DLD1 (cell line): ENCODE results near the gene SLC7A1.

Source experiments
- in situ Hi-C: cut with HindIII; loops from 2 replicates; pipeline ENCODE4 v1.10.0; 2017; ENCODE audit warnings: low sequenced_read_pairs

The SLC7A1 gene

GRCh38 chr13:29562786-29563438 lies 32.6 kb downstream of the SLC7A1 start:
- in situ Hi-C loops = no loop called here

DNA sequence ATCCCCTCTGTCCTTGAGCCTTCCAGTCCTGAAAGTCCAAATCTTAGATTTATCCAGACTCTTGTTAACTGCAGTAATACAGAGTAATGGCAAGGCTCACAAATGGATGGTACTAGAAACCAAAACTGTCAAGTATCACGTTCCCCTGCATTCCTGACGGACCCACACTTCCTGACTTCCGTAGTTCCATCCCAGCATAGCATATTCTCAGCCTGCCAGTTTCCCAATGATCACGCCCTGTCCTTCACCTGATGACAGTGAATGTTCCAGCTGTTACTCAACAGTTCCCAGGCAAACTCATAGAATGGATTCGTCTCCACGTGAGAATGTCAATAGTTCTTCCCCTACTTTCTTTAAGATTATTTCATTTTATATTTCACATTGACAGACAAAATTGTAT lies 33.6 kb downstream of the SLC7A1 start:
- in situ Hi-C loops = no loop called here

DNA sequence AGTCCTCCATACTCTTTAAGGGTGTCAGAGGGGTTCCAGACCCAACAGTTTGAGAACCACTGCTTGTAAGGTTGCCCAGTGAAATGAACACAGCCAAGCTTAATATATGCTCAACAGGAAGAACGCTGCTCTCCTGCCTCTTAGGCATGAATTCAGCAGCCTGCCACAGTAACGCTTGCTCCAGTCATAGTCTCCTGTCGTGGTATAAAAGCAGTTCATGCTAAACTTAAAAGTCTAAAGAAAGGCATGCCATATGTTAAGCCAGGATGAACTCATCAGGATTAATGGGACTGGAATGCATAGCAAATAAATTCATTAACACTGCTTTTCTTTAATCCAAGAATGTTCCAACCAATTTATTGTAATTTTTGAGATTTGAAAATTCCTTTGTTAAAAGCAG lies 38.7 kb downstream of the SLC7A1 start:
- in situ Hi-C loops = no loop called here

- in situ Hi-C loops = no loop called here
Observed at GRCh38 chr13:29551214-29551613, 44.3 kb downstream of the SLC7A1 start.

DNA sequence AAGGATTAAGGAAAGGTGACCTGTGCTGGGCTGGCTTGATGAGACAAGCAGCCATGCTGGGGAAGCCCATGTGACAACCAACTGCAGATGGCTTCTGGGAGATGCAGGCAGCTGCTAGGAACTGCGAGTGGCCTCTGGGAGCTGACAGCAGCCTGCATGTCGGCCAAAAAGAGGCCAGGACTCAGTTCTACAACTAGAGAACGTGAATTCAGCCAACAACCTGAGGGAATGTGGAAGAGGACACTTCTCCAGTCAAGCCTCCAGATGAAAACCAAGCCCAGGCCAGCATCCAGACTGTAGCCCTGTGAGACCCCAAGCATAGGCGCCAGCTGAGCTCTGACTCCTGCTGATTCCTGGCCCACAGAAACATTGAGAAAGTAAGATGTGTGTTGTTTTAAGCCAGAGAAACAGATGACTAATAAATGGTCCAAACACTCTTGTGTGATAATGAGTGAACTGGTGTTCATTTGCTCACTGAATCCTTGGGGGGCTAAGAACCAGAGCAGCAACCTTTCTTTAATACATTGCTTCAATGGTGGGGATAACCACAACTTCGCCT lies 45.0 kb downstream of the SLC7A1 start:
- in situ Hi-C loops = no loop called here

- in situ Hi-C loops = no loop called here
Observed at GRCh38 chr13:29548722-29549121, 46.8 kb downstream of the SLC7A1 start.

DNA sequence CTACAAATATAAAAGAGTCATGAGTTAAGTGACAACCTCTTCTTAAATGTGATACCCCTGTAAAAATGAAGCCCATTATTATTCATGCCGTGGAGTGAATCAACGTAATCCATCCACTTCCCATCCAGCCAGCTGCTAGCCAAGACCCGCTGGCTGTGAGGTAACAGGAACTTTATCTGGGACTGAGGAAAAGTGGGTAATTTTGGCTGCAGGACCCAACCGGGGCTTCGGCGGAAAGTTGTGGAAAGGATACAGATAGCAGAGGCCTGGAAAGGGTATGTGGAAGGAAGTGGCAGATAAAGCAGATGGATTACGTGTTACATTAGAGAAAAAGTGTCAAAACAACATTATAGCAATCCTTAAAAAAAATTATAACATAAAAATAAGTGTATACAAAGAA lies 48.3 kb downstream of the SLC7A1 start:
- in situ Hi-C loops = no loop called here

- in situ Hi-C loops = no loop called here
Observed at GRCh38 chr13:29546662-29547061, 48.8 kb downstream of the SLC7A1 start.

DNA sequence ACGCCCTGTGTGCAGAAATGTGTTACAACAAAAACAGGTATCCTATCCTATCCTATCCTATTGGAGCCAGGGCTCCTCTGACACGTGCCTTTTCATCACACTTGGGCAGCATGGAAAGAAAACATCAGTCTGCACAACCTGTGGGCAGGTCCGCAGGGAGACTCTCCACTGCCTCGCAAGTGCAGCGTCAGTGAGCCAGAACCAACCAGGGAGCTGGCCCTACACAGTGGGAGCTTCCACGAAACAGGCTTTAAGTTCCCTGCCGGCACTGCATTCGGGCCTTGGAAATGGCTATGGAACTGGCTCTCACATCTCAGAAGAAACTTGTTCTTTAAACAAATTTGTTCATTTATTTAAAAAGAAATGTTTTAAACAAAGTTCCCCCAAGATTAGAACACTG lies 49.5 kb downstream of the SLC7A1 start:
- in situ Hi-C loops = no loop called here

DNA sequence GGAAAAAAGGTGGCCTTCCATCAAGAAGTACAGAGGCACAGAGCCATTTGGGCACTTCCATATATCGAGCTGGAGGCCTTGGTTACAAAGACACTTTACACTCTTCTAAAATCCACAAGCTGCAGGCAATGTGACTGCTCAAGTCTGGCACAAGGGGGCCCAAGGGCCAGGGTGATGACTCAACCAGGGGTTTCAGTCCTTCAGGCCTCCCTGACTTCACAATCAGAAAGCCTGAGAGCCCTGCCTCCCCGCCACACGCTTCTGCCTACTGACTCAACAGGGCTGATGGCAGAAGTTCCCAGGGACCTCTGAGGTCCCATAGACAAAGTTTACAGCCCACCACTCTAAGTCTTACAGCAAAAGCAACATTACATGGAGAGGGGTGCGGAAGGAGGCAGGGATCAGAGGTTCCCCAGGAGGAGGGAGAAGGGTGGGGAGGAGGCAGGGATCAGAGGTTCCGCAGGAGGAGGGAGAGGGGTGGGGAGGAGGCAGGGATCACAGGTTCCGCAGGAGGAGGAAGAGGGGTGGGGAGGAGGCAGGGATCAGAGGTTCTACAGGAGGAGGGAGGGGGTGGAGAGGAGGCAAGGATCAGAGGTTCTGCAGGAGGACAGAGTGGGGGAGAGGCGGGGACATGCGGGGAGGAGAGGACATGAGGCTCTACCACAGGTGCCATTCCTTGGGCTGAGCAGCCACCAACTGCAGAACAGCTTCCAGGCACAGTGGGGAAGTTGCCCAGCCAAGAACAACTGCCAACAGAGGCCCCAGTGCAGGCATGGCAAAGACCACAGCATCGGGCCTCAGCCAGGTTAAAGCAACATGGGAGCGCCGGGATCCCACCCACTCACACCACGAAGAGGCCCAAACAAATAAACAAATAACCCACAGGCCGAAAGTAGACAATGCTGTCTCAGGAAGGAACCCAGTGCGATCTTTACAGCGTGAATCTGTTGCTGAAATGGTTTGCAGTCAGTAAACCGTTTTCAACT lies 52.0 kb downstream of the SLC7A1 start:
- in situ Hi-C loops = no loop called here

- in situ Hi-C loops = no loop called here
Observed at GRCh38 chr13:29542381-29542780, 53.1 kb downstream of the SLC7A1 start.

- in situ Hi-C loops = no loop called here
Observed at GRCh38 chr13:29541400-29541799, 54.1 kb downstream of the SLC7A1 start.

GRCh38 chr13:29540799-29541198 lies 54.7 kb downstream of the SLC7A1 start:
- in situ Hi-C loops = no loop called here

- in situ Hi-C loops = no loop called here
Observed at GRCh38 chr13:29540334-29540733, 55.2 kb downstream of the SLC7A1 start.

DNA sequence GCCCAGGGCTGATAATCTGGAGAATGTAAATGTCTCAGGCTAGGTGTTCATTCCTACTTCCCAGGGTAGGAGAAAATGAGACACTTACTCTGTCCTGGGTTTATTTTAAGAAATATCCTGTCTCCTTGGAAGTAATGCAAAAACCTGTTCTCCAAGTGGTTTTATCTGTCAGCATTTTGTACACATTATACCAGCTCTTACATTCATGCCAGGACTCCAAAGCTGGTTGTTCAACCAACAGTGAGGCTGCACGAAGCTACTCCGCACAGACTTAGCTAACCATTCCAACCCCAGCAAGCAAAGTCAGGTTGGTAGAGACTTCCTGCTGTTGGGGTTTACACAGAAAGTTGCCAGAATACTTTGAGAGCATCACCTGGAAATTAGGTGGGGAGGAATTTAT lies 55.6 kb downstream of the SLC7A1 start:
- in situ Hi-C loops = no loop called here

DNA sequence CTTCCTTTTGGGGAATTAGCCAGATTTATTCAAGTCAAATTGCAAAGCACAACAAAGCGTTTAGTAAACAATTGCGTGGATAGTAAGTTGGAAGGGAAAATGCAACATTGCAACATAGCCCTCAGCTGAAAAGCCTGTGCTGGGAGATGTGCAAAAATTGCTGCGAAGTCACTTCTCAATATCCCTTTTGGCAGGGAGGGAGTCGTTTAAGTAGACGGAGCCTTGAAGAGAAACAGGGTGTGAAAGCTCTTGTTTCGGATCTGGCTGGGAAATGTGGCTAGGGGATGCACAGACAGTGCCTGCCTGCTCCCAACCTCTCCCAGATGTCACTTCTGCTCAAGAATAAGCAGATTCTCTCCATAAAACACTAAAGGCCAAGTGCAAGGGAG lies 56.8 kb downstream of the SLC7A1 start:
- in situ Hi-C loops = no loop called here

DNA sequence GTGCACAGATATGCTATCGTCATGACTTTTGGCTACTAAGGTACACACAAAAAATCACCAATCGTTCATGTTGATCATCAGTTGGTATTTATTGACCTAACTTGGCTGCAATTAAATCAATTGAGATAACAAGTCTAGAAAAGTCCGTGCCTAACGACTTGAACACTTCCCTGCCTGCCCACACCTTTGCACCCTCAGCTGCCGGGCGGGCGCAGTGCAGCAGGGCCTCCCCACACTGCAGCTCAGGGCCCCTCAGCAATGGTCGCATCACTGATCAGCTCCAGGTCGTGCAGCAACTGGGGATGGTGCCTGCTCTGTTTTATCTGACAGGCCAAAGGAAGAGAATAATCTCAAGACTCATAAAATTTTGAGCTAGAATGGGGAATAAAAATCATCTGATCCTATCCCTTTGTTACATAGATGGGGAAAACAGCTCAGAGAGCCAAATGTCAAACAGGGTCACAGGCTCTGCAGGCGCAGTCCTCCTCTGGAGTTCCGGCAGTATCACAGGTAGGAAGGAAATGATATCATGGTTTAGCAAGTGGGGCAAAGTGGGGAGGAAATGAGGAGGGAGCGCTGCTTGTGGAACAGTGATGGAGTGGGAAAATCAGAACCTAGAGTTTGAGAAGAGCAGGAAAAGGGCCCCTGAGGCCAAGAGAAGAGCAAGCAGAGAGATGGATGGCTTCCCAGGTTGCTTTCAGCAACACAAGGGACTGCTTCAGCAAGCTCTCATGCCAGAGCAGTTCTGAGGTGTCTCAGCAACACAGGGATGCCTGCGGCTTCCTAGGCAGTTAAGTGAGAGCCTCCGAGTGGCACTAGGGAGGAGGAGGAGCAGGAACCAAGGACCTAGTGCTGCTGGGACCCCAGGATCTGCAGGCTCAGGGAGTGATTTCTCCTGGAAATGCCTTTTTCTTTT lies 57.5 kb downstream of the SLC7A1 start:
- in situ Hi-C loops = no loop called here

DNA sequence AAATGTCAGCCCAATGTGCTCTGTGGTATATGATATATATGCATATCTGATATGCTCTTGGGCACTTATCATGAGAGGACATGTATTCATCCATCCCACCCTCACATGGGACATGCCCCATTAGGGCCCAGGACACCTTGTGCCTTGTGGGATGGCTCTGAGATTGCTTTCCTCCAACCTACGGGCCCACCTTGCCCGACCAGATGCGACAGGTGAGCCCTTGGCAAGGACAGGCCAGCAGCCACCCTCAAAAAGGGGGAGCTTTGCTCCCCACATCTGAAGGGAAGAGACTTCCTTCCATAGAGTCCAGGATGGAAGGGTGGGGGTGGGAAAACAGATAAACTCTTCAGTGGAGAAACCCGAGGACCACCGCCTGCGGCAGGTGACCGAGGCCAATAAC lies 58.6 kb downstream of the SLC7A1 start:
- in situ Hi-C loops = no loop called here

GRCh38 chr13:29535663-29536655 lies 59.5 kb downstream of the SLC7A1 start:
- in situ Hi-C loops = no loop called here

GRCh38 chr13:29534083-29534482 lies 61.4 kb downstream of the SLC7A1 start:
- in situ Hi-C loops = no loop called here
